ENCODE measurements around the gene TLX3.

Gene TLX3

GRCh38 chr5:171308453-171309275 lies at the start of gene TLX3:
TLX3 (plus strand) TSS chr5:171309248; CDS start chr5:171309366, 118 bp downstream.
- H3K4me1 Mint-ChIP-seq: peaks cover 49% of the 10 kb centered on the region
- peaks cover 94% of the 10 kb centered on the region for H3K27me3 Mint-ChIP-seq
- DNase-seq: no peak
- peak within 1 kb of the TSS; percentile 64 to 84 for H3K4me3 Mint-ChIP-seq
- no peak within 1 kb of the TSS for H3K27ac Mint-ChIP-seq
- ATAC-seq: no peak
- no peaks in the 10 kb centered on the region for H3K9me3 Mint-ChIP-seq

- H3K4me3 Mint-ChIP-seq: no peak overlapping the region
- H3K9me3 Mint-ChIP-seq: no peaks in the 10 kb centered on the region
- peaks cover 15% of the 10 kb centered on the region for H3K4me1 Mint-ChIP-seq
- H3K27me3 Mint-ChIP-seq: no peaks in the 10 kb centered on the region
- no peak overlapping the region for H3K27ac Mint-ChIP-seq
- DNase-seq (no peak), ATAC-seq (no peak)
These were observed 47.7 kb upstream of the TLX3 start for GRCh38 chr5:171261361-171261760.

- H3K4me1 Mint-ChIP-seq: peaks cover 15% of the 10 kb centered on the region
- no peak for ATAC-seq
- H3K4me3 Mint-ChIP-seq: no peak overlapping the region
- no peaks in the 10 kb centered on the region for H3K27me3 Mint-ChIP-seq
- no peak overlapping the region for H3K27ac Mint-ChIP-seq
- DNase-seq: no peak
- no peaks in the 10 kb centered on the region for H3K9me3 Mint-ChIP-seq
These were observed 47.1 kb upstream of the TLX3 start for GRCh38 chr5:171261904-171262303.

GRCh38 chr5:171263181-171263580 lies 45.9 kb upstream of the TLX3 start:
- Mint-ChIP-seq H3K27me3 (no peaks in the 10 kb centered on the region), H3K4me1 (peaks cover 15% of the 10 kb centered on the region), H3K4me3 (no peak overlapping the region), H3K27ac (no peak overlapping the region), H3K9me3 (no peaks in the 10 kb centered on the region)
- DNase-seq: no peak
- no peak for ATAC-seq

- no peaks in the 10 kb centered on the region for H3K9me3 Mint-ChIP-seq
- peaks cover 15% of the 10 kb centered on the region for H3K4me1 Mint-ChIP-seq
- ATAC-seq: peak; percentile 89
- no peak for DNase-seq
- no peaks in the 10 kb centered on the region for H3K27me3 Mint-ChIP-seq
- no peak overlapping the region for H3K4me3 Mint-ChIP-seq
- H3K27ac Mint-ChIP-seq: no peak overlapping the region
These were observed 44.2 kb upstream of the TLX3 start for GRCh38 chr5:171264843-171265242.

- Mint-ChIP-seq H3K27ac (peak overlapping the region in 1 of 2 donors; percentile 6), H3K4me3 (no peak overlapping the region), H3K9me3 (no peaks in the 10 kb centered on the region), H3K27me3 (no peaks in the 10 kb centered on the region), H3K4me1 (peaks cover 12% of the 10 kb centered on the region)
- no peak for ATAC-seq
- no peak for DNase-seq
These were observed 40.1 kb upstream of the TLX3 start for GRCh38 chr5:171268700-171269620.

- ATAC-seq (no peak), DNase-seq (no peak)
- Mint-ChIP-seq H3K27me3 (no peaks in the 10 kb centered on the region), H3K27ac (no peak overlapping the region), H3K4me1 (peaks cover 7% of the 10 kb centered on the region), H3K9me3 (no peaks in the 10 kb centered on the region), H3K4me3 (no peak overlapping the region)
These were observed 39.3 kb upstream of the TLX3 start for GRCh38 chr5:171269717-171270116.

GRCh38 chr5:171270136-171270535 lies 38.9 kb upstream of the TLX3 start:
- ATAC-seq (no peak), DNase-seq (no peak)
- H3K4me3 Mint-ChIP-seq: no peak overlapping the region
- H3K4me1 Mint-ChIP-seq: peaks cover 3% of the 10 kb centered on the region
- H3K27me3 Mint-ChIP-seq: no peaks in the 10 kb centered on the region
- no peaks in the 10 kb centered on the region for H3K9me3 Mint-ChIP-seq
- H3K27ac Mint-ChIP-seq: no peak overlapping the region

- Mint-ChIP-seq H3K27ac (no peak overlapping the region), H3K4me1 (no peaks in the 10 kb centered on the region), H3K9me3 (no peaks in the 10 kb centered on the region), H3K4me3 (no peak overlapping the region), H3K27me3 (no peaks in the 10 kb centered on the region)
- ATAC-seq (no peak), DNase-seq (no peak)
These were observed 37.2 kb upstream of the TLX3 start for GRCh38 chr5:171271798-171272197.

- peak; percentile 4 to 11 for DNase-seq
- no peaks in the 10 kb centered on the region for H3K27me3 Mint-ChIP-seq
These were observed 35.8 kb upstream of the TLX3 start for GRCh38 chr5:171272996-171273970.

GRCh38 chr5:171275841-171276544 lies 33.1 kb upstream of the TLX3 start:
- H3K4me3 Mint-ChIP-seq: no peak overlapping the region
- no peaks in the 10 kb centered on the region for H3K27me3 Mint-ChIP-seq
- H3K4me1 Mint-ChIP-seq: no peaks in the 10 kb centered on the region
- ATAC-seq: no peak
- no peak for DNase-seq
- H3K27ac Mint-ChIP-seq: no peak overlapping the region
- no peaks in the 10 kb centered on the region for H3K9me3 Mint-ChIP-seq

More at GRCh38 chr5:171272996-171273970, 35.8 kb upstream of the TLX3 start:
- no peaks in the 10 kb centered on the region for H3K4me1 Mint-ChIP-seq
- H3K27ac Mint-ChIP-seq: no peak overlapping the region
- no peaks in the 10 kb centered on the region for H3K9me3 Mint-ChIP-seq
- no peak overlapping the region for H3K4me3 Mint-ChIP-seq
- peak; percentile 69 for ATAC-seq

GRCh38 chr5:171283753-171284152 lies 25.3 kb upstream of the TLX3 start:
- no peaks in the 10 kb centered on the region for H3K4me1 Mint-ChIP-seq
- ATAC-seq (no peak), DNase-seq (no peak)
- no peak overlapping the region for H3K27ac Mint-ChIP-seq
- peaks cover 18% of the 10 kb centered on the region for H3K27me3 Mint-ChIP-seq
- no peaks in the 10 kb centered on the region for H3K9me3 Mint-ChIP-seq
- H3K4me3 Mint-ChIP-seq: no peak overlapping the region

GRCh38 chr5:171285465-171285864 lies 23.6 kb upstream of the TLX3 start:
- no peak for DNase-seq

GRCh38 chr5:171288066-171288465 lies 21.0 kb upstream of the TLX3 start:
- no peak overlapping the region for H3K4me3 Mint-ChIP-seq
- no peak for DNase-seq
- no peak for ATAC-seq
- H3K4me1 Mint-ChIP-seq: no peaks in the 10 kb centered on the region
- no peak overlapping the region for H3K27ac Mint-ChIP-seq
- no peaks in the 10 kb centered on the region for H3K9me3 Mint-ChIP-seq
- peaks cover 25% of the 10 kb centered on the region for H3K27me3 Mint-ChIP-seq

More at GRCh38 chr5:171285465-171285864, 23.6 kb upstream of the TLX3 start:
- no peak overlapping the region for H3K27ac Mint-ChIP-seq
- no peaks in the 10 kb centered on the region for H3K9me3 Mint-ChIP-seq
- H3K4me1 Mint-ChIP-seq: no peaks in the 10 kb centered on the region
- H3K27me3 Mint-ChIP-seq: peaks cover 25% of the 10 kb centered on the region
- no peak for ATAC-seq
- H3K4me3 Mint-ChIP-seq: no peak overlapping the region

Measured in stimulated activated naive CD8-positive, alpha-beta T cell treated with anti-CD3 and anti-CD28 coated beads, Interleukin-15, amount 100 ng/mL, for 72 hours (primary cell).